ENCODE measurements around the gene PNLIPRP2.

PNLIPRP2 gene

GRCh38 chr10:116620423-116621400 is at the start of gene PNLIPRP2:
Gene PNLIPRP2, plus strand, starts transcription at chr10:116620953.
- no peak for DNase-seq

- no peak for DNase-seq
These were observed 46.0 kb upstream of the PNLIPRP2 start for GRCh38 chr10:116574797-116575196.

- DNase-seq = no peak
These were observed 32.7 kb upstream of the PNLIPRP2 start for GRCh38 chr10:116587878-116588591.

- no peak for DNase-seq
These were observed 31.8 kb upstream of the PNLIPRP2 start for GRCh38 chr10:116588995-116589394.

GRCh38 chr10:116589926-116590325 is 30.8 kb upstream of the PNLIPRP2 start:
- no peak for DNase-seq

GRCh38 chr10:116590590-116591444 is 29.9 kb upstream of the PNLIPRP2 start, which contains the start of gene PNLIPRP1:
Gene PNLIPRP1, plus strand, starts transcription at chr10:116590959. Its CDS starts 171 bp downstream, at chr10:116591130.
- no peak for DNase-seq

GRCh38 chr10:116593139-116593740 is 27.5 kb upstream of the PNLIPRP2 start:
- no peak for DNase-seq

- no peak for DNase-seq
These were observed 26.2 kb upstream of the PNLIPRP2 start for GRCh38 chr10:116594525-116595035.

- DNase-seq = no peak
These were observed 24.7 kb upstream of the PNLIPRP2 start for GRCh38 chr10:116596062-116596461.

- DNase-seq = no peak
These were observed 23.2 kb upstream of the PNLIPRP2 start for GRCh38 chr10:116597543-116597942.

GRCh38 chr10:116598329-116598728 is 22.4 kb upstream of the PNLIPRP2 start:
- DNase-seq = no peak

- no peak for DNase-seq
These were observed 20.8 kb upstream of the PNLIPRP2 start for GRCh38 chr10:116599991-116600390.

- no peak for DNase-seq
These were observed 17.9 kb upstream of the PNLIPRP2 start for GRCh38 chr10:116602648-116603400.

- DNase-seq = no peak
These were observed 14.7 kb upstream of the PNLIPRP2 start for GRCh38 chr10:116606061-116606483.

GRCh38 chr10:116607336-116607735 is 13.4 kb upstream of the PNLIPRP2 start:
- no peak for DNase-seq

- no peak for DNase-seq
These were observed 11.8 kb upstream of the PNLIPRP2 start for GRCh38 chr10:116608686-116609594.

GRCh38 chr10:116610443-116611152 is 10.2 kb upstream of the PNLIPRP2 start:
- DNase-seq = no peak

GRCh38 chr10:116611153-116611545 is 9.6 kb upstream of the PNLIPRP2 start:
- DNase-seq = no peak

GRCh38 chr10:116612107-116612769 is 8.5 kb upstream of the PNLIPRP2 start:
- no peak for DNase-seq
